Measurements from ENCODE around the gene PDK1.
"Not testable (repeated sequence)": the region's sequence is repeated elsewhere in the genome, so short reads cannot be mapped to it uniquely, and the experiment has no call there.

The PDK1 gene

DNA sequence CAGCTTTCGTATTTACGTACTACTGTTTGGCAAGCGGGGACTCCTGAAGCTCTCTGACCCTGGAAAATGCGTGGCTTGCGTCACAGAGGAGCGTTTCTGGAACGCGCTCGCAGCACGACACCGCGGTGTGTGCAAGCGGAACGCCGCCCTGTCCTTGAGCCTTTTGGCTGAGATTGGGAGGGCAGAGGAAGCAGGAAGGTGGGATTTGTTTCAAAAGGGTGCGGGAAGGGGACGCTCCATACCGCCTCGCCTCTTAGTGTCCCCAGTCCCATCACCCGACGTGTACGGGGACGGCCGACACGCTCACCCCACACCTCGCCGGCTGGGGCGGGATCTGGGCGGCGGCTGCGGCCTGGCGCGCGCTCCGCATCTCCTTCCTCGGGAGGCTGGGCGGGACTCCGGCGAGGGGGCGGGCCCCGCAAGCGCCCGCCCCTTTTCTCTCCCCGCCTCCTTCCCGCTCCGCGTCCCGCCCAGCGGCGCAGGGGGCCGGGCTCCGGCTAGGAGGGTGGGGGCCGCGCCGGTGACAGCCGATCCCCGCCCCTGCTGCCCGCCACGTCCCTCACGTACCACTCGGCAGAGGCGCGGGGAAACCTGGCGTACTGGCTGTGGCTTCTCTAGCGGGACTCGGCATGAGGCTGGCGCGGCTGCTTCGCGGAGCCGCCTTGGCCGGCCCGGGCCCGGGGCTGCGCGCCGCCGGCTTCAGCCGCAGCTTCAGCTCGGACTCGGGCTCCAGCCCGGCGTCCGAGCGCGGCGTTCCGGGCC is at the start of gene PDK1:
PDK1 (plus strand) TSS at position 569 of the 762 bp plus-strand sequence; CDS start at position 630, 61 bp downstream.
- no peak for TF ChIP-seq JUND (IDR thresholded peaks at IDR 0.05; ENCODE audit: low read depth)
- in situ Hi-C loops (cut with HindIII; ENCODE audit: low pct_unique_long_range_greater_than_20kb, low sequenced_read_pairs), result no loop called here
- peak; percentile 78 to 91 for DNase-seq (ENCODE audit: low read depth in 1 of 2, low spot score in 1 of 2)

DNA sequence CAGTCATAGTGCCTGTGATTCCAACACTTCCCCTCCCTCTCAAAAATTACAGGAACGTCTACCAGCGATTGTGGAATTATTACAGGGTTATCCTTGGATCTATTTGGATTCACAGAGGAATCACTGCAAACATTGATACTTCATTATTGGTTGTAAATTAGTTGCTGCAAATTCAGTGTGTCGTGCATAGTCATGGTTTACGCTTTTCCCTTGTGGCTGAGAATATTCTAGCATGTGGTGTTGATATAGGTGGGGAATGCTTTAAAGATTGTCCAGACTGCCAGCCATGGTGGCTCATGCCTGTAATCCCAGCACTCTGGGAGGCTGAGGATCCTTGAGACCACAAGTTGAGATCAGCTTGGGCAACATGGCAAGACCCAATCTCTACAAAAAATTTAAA is 48.7 kb upstream of the PDK1 start:
- DNase-seq (ENCODE audit: low read depth in 1 of 2, low spot score in 1 of 2), result no peak
- in situ Hi-C loops (cut with HindIII; ENCODE audit: low pct_unique_long_range_greater_than_20kb, low sequenced_read_pairs), result no loop called here
- TF ChIP-seq JUND (IDR thresholded peaks at IDR 0.05; ENCODE audit: low read depth), result no peak

DNA sequence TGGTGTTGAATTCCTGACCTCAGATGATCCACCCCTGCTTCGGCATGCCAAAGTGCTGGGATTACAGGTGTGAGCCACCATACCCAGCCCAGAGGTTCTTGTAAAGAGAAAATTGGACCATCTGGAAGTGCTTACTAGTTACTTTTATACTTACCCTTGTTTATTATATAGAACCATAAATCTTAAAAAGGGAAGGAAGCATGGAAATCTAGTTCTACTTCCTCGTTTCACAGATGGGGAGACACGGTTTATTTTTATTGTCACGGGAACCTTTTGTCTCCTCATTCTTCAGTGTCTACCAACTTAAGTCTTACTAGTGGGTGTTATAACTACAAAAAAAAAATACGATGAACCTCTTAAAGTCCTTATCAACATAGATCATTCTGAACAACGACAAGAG is 45.8 kb upstream of the PDK1 start:
- in situ Hi-C loops (cut with HindIII; ENCODE audit: low pct_unique_long_range_greater_than_20kb, low sequenced_read_pairs), result no loop called here
- DNase-seq (ENCODE audit: low read depth in 1 of 2, low spot score in 1 of 2), result no peak
- TF ChIP-seq JUND (IDR thresholded peaks at IDR 0.05; ENCODE audit: low read depth), result no peak

DNA sequence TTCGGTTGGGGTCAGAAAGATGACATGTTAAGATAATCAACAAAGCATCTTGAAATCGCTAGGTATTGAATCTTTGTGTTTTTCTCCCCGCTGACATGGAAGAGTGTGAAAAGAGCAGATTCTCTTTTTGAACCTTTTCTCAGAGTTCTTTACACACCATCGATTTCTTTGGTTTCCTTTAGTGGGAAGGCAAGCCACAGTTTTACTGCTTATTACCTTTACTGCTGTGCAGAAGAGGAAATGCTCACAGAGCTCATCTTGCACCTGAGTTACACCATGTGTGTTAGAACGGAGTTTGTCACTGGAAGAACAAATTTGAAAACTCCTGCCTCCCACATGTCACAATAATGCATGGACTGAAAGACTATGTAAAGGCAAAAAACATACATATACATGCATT is 45.3 kb upstream of the PDK1 start:
- in situ Hi-C loops (cut with HindIII; ENCODE audit: low pct_unique_long_range_greater_than_20kb, low sequenced_read_pairs), result no loop called here
- TF ChIP-seq JUND (IDR thresholded peaks at IDR 0.05; ENCODE audit: low read depth), result no peak
- DNase-seq (ENCODE audit: low read depth in 1 of 2, low spot score in 1 of 2), result no peak

DNA sequence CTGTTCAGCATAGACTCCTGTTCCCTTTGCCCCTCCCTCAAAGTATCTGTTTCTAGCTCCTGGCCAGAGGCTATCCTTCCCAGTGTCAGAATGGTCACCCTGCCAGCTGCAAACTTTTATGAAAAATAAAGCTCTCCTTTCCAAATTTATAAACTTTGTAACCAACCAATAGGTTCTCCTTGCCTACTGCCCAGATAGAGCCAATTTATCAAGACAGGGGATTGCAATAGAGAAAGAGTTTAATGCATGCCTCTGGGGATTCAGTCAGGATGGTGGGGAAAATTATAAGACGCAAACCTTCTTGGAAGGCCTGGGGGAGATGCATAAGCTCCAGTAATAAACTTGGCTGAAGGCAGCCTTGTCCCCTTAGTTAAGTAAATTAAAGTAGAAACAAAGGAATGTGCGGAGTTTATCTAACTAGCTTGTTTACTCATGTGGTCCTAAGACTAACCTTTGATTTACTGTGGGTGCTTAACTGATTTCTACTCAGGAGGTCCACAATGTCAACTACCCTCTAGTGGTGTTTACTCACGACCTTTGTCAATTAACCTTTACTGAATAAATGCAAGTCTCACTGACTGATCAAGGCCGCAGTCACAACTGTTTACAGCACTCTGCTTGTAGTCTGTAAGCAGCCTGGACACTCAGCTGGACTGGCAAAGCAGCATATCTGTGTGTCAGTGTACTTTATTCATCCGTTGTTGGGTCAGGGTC is 42.9 kb upstream of the PDK1 start:
- no peak for TF ChIP-seq JUND (IDR thresholded peaks at IDR 0.05; ENCODE audit: low read depth)
- no peak for DNase-seq (ENCODE audit: low read depth in 1 of 2, low spot score in 1 of 2)
- in situ Hi-C loops (cut with HindIII; ENCODE audit: low pct_unique_long_range_greater_than_20kb, low sequenced_read_pairs), result no loop called here

DNA sequence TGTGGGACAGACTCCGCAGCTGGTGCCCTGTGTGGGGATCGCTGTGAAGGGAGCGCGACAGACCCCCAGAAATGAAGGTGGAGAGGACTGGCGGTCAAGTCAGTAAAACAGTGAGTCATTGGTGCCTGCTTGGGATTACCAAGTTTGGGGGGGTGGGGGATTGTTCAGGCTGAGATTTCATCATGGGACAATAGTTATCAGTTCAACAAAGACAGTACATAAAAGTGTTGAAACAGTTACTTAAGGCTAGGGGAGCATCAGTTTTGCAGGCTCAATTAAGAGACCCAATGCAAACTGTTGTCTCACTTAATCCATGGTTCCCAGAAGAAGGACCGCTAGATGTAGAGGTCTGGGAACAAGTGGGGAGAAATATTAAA is 42.4 kb upstream of the PDK1 start:
- in situ Hi-C loops (cut with HindIII; ENCODE audit: low pct_unique_long_range_greater_than_20kb, low sequenced_read_pairs), result no loop called here
- DNase-seq (ENCODE audit: low read depth in 1 of 2, low spot score in 1 of 2), result no peak
- no peak for TF ChIP-seq JUND (IDR thresholded peaks at IDR 0.05; ENCODE audit: low read depth)

DNA sequence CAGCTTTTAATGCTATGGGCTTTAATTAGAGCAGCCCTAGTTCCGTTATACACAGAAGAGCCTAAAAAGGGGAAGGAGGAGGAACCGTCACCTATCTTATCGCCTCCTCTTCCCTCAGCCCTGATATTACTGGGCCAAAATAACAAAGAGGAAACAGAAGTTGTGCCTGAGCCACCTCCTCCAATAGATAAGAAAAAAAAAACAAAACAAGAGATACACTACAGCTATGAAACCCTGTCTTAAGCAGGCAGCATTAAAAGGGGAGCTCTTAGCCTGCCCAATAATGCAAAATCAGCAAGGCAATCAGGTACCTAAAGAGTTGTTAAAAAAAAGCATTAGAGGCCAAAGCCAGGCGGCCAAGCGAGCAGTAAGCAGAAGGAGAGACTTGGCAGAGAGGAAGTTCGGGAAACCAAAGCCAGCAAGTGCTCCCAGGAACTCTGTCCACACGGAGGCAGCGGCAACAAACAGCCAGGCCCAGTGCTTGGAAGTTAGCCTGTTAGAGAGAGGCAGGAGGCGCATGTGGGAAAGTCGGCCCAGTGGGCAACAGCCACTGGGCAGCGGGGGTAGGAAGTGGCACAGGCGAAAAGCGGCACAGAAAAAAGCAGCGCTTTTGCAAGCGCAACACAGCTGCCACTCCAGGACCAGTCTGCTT is 41.8 kb upstream of the PDK1 start:
- DNase-seq (ENCODE audit: low read depth in 1 of 2, low spot score in 1 of 2), result no peak
- in situ Hi-C loops (cut with HindIII; ENCODE audit: low pct_unique_long_range_greater_than_20kb, low sequenced_read_pairs), result no loop called here
- no peak for TF ChIP-seq JUND (IDR thresholded peaks at IDR 0.05; ENCODE audit: low read depth)

DNA sequence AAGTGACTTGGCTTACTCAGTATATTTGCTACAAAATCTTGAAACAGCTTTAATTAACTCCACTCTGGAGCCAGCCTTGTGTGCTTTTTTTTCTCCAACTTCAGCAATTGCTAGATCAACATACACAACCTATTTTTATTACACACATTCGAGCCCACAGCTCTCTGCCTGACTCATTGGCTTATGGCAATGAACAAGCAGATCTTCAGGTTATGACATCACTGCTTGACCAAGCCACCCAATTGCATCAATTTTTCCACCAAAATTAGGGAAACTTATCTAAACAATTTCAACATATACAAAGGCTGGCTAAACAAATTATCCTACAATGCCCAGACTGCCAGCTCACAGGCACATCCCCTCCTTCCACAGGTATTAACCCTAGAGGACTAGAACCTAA is 39.6 kb upstream of the PDK1 start:
- in situ Hi-C loops (cut with HindIII; ENCODE audit: low pct_unique_long_range_greater_than_20kb, low sequenced_read_pairs), result no loop called here
- TF ChIP-seq JUND (IDR thresholded peaks at IDR 0.05; ENCODE audit: low read depth), result no peak
- no peak for DNase-seq (ENCODE audit: low read depth in 1 of 2, low spot score in 1 of 2)

DNA sequence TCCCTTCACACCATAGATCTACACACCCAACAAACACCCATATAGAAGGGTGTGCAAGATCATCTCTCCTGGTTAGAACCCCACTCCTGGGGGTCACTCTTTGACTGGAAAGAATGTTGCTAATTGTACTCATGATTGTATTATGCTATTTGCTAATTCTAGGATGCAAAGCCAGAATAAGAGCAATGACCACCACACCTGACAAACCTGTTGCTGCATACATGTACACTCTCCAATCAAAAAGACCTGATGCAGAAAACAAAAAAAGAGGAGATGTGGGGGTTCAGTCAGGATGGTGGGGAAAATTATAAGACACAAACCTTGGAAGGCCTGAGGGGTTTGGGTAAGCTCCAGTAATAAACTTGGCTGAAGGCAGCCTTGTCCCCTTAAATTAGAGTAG is 36.9 kb upstream of the PDK1 start:
- in situ Hi-C loops (cut with HindIII; ENCODE audit: low pct_unique_long_range_greater_than_20kb, low sequenced_read_pairs), result no loop called here
- DNase-seq (ENCODE audit: low read depth in 1 of 2, low spot score in 1 of 2), result no peak
- TF ChIP-seq JUND (IDR thresholded peaks at IDR 0.05; ENCODE audit: low read depth), result no peak

DNA sequence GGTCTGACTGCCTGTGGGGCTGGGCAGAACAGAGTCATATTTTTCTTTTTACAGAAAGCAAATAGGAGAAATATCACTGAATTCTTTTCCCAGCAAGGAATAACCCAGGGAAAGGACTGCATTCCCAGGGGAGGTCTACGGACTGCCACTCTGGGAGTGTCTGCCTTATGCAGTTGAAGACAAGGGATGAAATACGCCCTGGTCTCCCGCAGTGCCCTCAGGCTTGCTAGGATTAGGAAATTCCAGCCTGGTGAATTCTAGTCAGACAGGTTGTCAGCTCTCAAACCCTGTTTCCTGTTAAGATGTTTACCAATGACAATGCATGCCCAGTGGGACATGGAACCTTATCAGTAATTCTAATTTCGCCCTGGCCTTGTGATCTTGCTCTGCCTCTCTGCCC is 30.3 kb upstream of the PDK1 start:
- no peak for TF ChIP-seq JUND (IDR thresholded peaks at IDR 0.05; ENCODE audit: low read depth)
- in situ Hi-C loops (cut with HindIII; ENCODE audit: low pct_unique_long_range_greater_than_20kb, low sequenced_read_pairs), result no loop called here
- DNase-seq (ENCODE audit: low read depth in 1 of 2, low spot score in 1 of 2), result peak in 1 of 2 experiments; percentile 33

DNA sequence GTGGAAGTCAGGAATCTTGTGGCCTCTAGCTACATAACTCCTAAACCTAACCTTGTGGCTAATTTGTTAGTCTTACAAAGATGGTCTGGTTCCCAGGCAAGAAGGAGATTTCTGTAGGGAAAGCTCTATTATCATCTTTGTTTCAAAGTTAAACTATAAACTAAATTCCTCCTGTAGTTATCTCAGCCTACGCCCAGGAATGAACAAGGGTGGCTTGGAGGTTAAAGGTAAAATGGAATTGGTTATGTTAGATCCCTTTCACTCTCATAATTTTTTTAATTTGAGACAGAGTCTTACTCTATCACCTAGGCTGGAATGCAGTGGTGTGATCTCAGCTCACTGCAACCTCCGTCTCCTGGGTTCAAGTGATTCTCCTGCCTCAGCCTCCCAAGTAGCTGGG is 24.6 kb upstream of the PDK1 start:
- no peak for TF ChIP-seq JUND (IDR thresholded peaks at IDR 0.05; ENCODE audit: low read depth)
- in situ Hi-C loops (cut with HindIII; ENCODE audit: low pct_unique_long_range_greater_than_20kb, low sequenced_read_pairs), result no loop called here

DNA sequence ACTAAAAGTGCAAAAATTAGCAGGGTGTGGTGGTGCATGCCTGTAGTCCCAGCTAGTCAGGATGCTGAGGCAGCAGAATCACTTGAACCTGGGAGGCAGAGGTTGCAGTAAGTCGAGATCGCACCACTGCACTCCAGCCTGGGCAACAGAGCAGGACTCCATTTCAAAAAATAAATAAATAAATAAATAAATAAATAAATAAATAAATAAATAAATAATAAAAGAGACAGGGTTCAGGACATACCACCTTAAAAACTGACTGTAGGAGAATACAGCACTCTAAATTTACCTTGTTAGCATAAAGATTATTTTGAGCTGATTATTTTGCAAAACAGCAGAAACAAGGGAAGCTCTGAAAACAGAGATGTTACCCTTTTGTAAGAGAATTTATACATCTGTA is 23.4 kb upstream of the PDK1 start:
- in situ Hi-C loops (cut with HindIII; ENCODE audit: low pct_unique_long_range_greater_than_20kb, low sequenced_read_pairs); DNase-seq (ENCODE audit: low read depth in 1 of 2, low spot score in 1 of 2): not testable (repeated sequence)

More for the DNA sequence above, 24.6 kb upstream of the PDK1 start:
- DNase-seq (ENCODE audit: low read depth in 1 of 2, low spot score in 1 of 2), result no peak

DNA sequence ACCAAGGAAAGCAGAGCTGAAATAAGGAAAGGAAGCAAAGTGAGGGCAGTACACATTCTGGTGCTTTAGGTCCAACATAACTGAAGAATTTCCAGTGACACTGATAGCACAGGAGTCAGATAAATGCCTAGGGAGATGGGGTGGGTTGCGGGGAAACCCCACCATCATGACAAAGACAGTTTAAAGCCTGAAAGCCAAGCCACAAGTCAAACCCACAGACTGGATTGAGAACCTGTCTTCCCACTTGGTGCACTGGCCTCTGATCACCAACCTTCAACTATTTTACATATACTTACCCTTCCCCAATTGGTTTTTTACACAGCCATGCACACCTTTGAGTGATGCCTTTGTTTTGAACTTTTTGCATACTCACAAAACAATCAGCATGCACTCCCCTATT is 22.2 kb upstream of the PDK1 start:
- no peak for TF ChIP-seq JUND (IDR thresholded peaks at IDR 0.05; ENCODE audit: low read depth)
- no peak for DNase-seq (ENCODE audit: low read depth in 1 of 2, low spot score in 1 of 2)
- in situ Hi-C loops (cut with HindIII; ENCODE audit: low pct_unique_long_range_greater_than_20kb, low sequenced_read_pairs), result no loop called here

Measured in T47D (cell line).